IMR-90 (cell line): Measurements from ENCODE around the gene IKZF3. TPM values are rescaled to one million over a fixed set of nuclear protein-coding genes. Genes with fewer than 3 reads are reported as not detected.

Source experiments
- ATAC-seq: fragments of 200-7000 bp; cut with Tn5 transposase; 2 replicates; pipeline ENCODE4 v1.9.1; 2020; ENCODE audit warnings: low read depth, mild to moderate bottlenecking, moderate library complexity
- BruUV-seq: library from RNA; stranded (reverse); fragments of 400-500 nt; replicated peaks from 2 replicates; lab custom pipeline; 2021; lab: Mats Ljungman, UMichigan
- CTCF ChIA-PET: fragments of 300-600 bp; formaldehyde crosslinking; extraction: SDS; loops from one replicate; lab custom pipeline; 2021; ENCODE audit warnings: antibody characterized with exemption; lab: Yijun Ruan, JAX
- POLR2A ChIA-PET: fragments of 300-600 bp; sonication (Branson Sonifier 250); formaldehyde crosslinking; loops from one replicate; lab custom pipeline; 2022; ENCODE audit warnings: antibody characterized with exemption; ENCODE audit not compliant: unreplicated experiment; lab: Charles Lee
- DNase-seq: peaks from one replicate; pipeline ENCODE4 v3.0.0; 2013
- H2AFZ ChIP-seq: replicated peaks from 2 replicates; pipeline ENCODE3; 2013; ENCODE audit warnings: low read length, mild to moderate bottlenecking; ENCODE audit not compliant: poor library complexity
- H2AK5ac ChIP-seq: 2 replicates; pipeline ENCODE4 v1.6.1; 2013; ENCODE audit warnings: low read depth, low read length, inconsistent platforms
- H2AK9ac ChIP-seq: replicated peaks from 2 replicates; pipeline ENCODE3; 2013; ENCODE audit warnings: mild to moderate bottlenecking, low read depth, low read length, moderate library complexity; ENCODE audit not compliant: poor library complexity
- H2BK120ac ChIP-seq: 2 replicates; pipeline ENCODE4 v1.6.1; 2013; ENCODE audit warnings: low read depth, low read length, inconsistent platforms
- H2BK15ac ChIP-seq: 3 replicates; pipeline ENCODE4 v1.6.1; 2013; ENCODE audit warnings: low read depth, low read length, inconsistent platforms
- H2BK20ac ChIP-seq: 2 replicates; pipeline ENCODE4 v1.6.1; 2013; ENCODE audit warnings: low read depth, mild to moderate bottlenecking, inconsistent platforms, low read length, moderate library complexity
- H2BK5ac ChIP-seq: 2 replicates; pipeline ENCODE4 v1.6.1; 2013; ENCODE audit warnings: mild to moderate bottlenecking, low read depth, low read length, inconsistent platforms; ENCODE audit not compliant: poor library complexity, severe bottlenecking
- H3K14ac ChIP-seq: replicated peaks from 2 replicates; pipeline ENCODE4 v1.6.1; 2013; ENCODE audit warnings: low read depth, low read length, inconsistent platforms
- H3K18ac ChIP-seq: 2 replicates; pipeline ENCODE4 v1.6.1; 2013; ENCODE audit warnings: low read depth, low read length, control low read depth
- H3K23ac ChIP-seq: 2 replicates; pipeline ENCODE4 v1.6.1; 2013; ENCODE audit warnings: low read depth, low read length, inconsistent platforms
- H3K27ac ChIP-seq: 2 replicates; pipeline ENCODE4 v1.5.1; 2013; ENCODE audit warnings: mild to moderate bottlenecking, control low read depth, low read length; ENCODE audit not compliant: insufficient read depth
- H3K27me3 ChIP-seq: 2 replicates; pipeline ENCODE4 v1.6.1; 2013; ENCODE audit warnings: low read length; ENCODE audit not compliant: control insufficient read depth, insufficient read depth
- H3K36me3 ChIP-seq: 2 replicates; pipeline ENCODE4 v1.6.1; 2013; ENCODE audit warnings: low read length, mixed read lengths; ENCODE audit not compliant: control insufficient read depth, insufficient read depth
- H3K4ac ChIP-seq: 2 replicates; pipeline ENCODE4 v1.6.1; 2013; ENCODE audit warnings: low read depth, low read length, inconsistent platforms
- H3K4me1 ChIP-seq: 2 replicates; pipeline ENCODE4 v1.6.1; 2013; ENCODE audit warnings: low read length, mixed read lengths; ENCODE audit not compliant: control insufficient read depth, insufficient read depth
- H3K4me2 ChIP-seq: 2 replicates; pipeline ENCODE4 v1.6.1; 2013; ENCODE audit warnings: low read depth, mild to moderate bottlenecking, control low read depth, low read length, moderate library complexity
- H3K4me3 ChIP-seq: 2 replicates; pipeline ENCODE4 v1.5.1; 2013; ENCODE audit warnings: low read depth, mild to moderate bottlenecking, control low read depth, low read length, moderate library complexity; ENCODE audit not compliant: insufficient read depth
- H3K56ac ChIP-seq: 2 replicates; pipeline ENCODE4 v1.6.1; 2013; ENCODE audit warnings: low read length, inconsistent platforms; ENCODE audit not compliant: insufficient read depth; ENCODE audit errors: extremely low read depth
- H3K79me1 ChIP-seq, 2 experiments: 2 replicates each; pipeline ENCODE4 v1.6.1; 2013; ENCODE audit warnings: low read length in 2 of 2, inconsistent platforms in 1 of 2, low read depth in 1 of 2
- H3K9ac ChIP-seq: 2 replicates; pipeline ENCODE4 v1.6.1; 2013; ENCODE audit warnings: low read depth, low read length, control low read depth
- H3K9me1 ChIP-seq: 2 replicates; pipeline ENCODE4 v1.6.1; 2013; ENCODE audit warnings: low read length, inconsistent platforms; ENCODE audit not compliant: insufficient read depth
- H3K9me3 ChIP-seq: 2 replicates; pipeline ENCODE4 v1.6.1; 2013; ENCODE audit warnings: low read length; ENCODE audit not compliant: control insufficient read depth, insufficient read depth
- H4K20me1 ChIP-seq: 2 replicates; pipeline ENCODE4 v1.6.1; 2013; ENCODE audit warnings: low read length, inconsistent platforms; ENCODE audit not compliant: insufficient read depth
- H4K5ac ChIP-seq: 2 replicates; pipeline ENCODE4 v1.6.1; 2013; ENCODE audit warnings: mild to moderate bottlenecking, low read depth, low read length, control low read depth
- H4K8ac ChIP-seq, 2 experiments: 2 replicates each; pipeline ENCODE4 v1.6.1; 2013; ENCODE audit warnings: low read depth in 2 of 2, low read length in 2 of 2, control low read depth in 1 of 2, inconsistent platforms in 1 of 2
- H4K91ac ChIP-seq: 2 replicates; pipeline ENCODE4 v1.6.1; 2013; ENCODE audit warnings: low read depth, low read length, inconsistent platforms; ENCODE audit not compliant: insufficient read depth
- ELK1 ChIP-seq: fragments of 150-350 bp; IDR thresholded peaks from 2 replicates; pipeline ENCODE4 v1.6.1; 2016; ENCODE audit warnings: low read depth, mild to moderate bottlenecking, low read length, moderate library complexity, borderline replicate concordance
- RCOR1 ChIP-seq: IDR thresholded peaks from 2 replicates; pipeline ENCODE4 v1.6.1; 2012; ENCODE audit warnings: mild to moderate bottlenecking, low read length, improper control_type of control experiment; ENCODE audit not compliant: insufficient replicate concordance
- WGBS, 2 experiments: methylation state at CpG; one replicate each; pipeline versions ENCODE4 v1.1.5 to v1.1.7; 2013; ENCODE audit warnings: missing lambda C conversion rate in 2 of 2; ENCODE audit not compliant: insufficient read length in 1 of 2; ENCODE audit errors: extremely low coverage in 2 of 2; 5-methylcytosine and 5-hydroxymethylcytosine counted together
- dilution Hi-C: fragments of 300-500 bp; cut with HindIII; formaldehyde crosslinking; loops from one replicate; pipeline ENCODE4 v1.14.3; 2018; ENCODE audit warnings: low sequenced_read_pairs; ENCODE audit not compliant: unreplicated experiment
- in situ Hi-C: fragments of 300-500 bp; cut with MboI; formaldehyde crosslinking; loops from 3 replicates; pipeline ENCODE4 v1.14.3; 2019; ENCODE audit warnings: low sequenced_read_pairs, inconsistent platforms, mixed read lengths
- intact Hi-C: fragments of 100-400 bp; cut with micrococcal nuclease; formaldehyde crosslinking; loops from 2 replicates; pipeline ENCODE4 v1.10.0; 2022
- polyA plus RNA-seq, 3 experiments: library from polyadenylated mRNA; depleted of rRNA; stranded (reverse); fragments of >200 nt; gene quantifications; 2 replicates each; pipeline ENCODE4 v1.2.3, GENCODE V29; 2012; ENCODE audit warnings: low replicate concordance in 1 of 3
- total RNA-seq: library from RNA; depleted of rRNA; stranded (reverse); fragments of >200 nt; gene quantifications from 2 replicates; pipeline ENCODE4 v1.2.3, GENCODE V29; 2012

Gene IKZF3
- total and polyA plus RNA-seq, 2 of the 4 experiments (the other 2 are of a cell fraction): not detected

GRCh38 chr17:39752241-39752881 is 111.8 kb downstream of the IKZF3 start:
- DNase-seq (no peak), ATAC-seq (no peak)
- H2AK5ac ChIP-seq: no peak overlapping the region
- no peak overlapping the region for H3K9ac ChIP-seq
- no peak overlapping the region for H2AFZ ChIP-seq
- no peaks in the 10 kb centered on the region for H3K36me3 ChIP-seq
- dilution Hi-C loops (no loop called here), intact Hi-C loops (no loop called here), in situ Hi-C loops (no loop called here)
- no peaks in the 10 kb centered on the region for H3K9me3 ChIP-seq
- H3K4me2 ChIP-seq: no peak overlapping the region
- H3K27ac ChIP-seq: no peak overlapping the region
- no peak overlapping the region for H4K91ac ChIP-seq
- no peak for TF ChIP-seq ELK1
- no peak for TF ChIP-seq RCOR1
- no peak overlapping the region for H2BK120ac ChIP-seq
- no peaks in the 10 kb centered on the region for H4K20me1 ChIP-seq
- H2BK15ac ChIP-seq: no peak overlapping the region
- H2BK5ac ChIP-seq: no peak overlapping the region
- no peak overlapping the region for H4K5ac ChIP-seq
- H3K4me3 ChIP-seq: no peak overlapping the region
- H3K18ac ChIP-seq: no peak overlapping the region
- ChIA-PET POLR2A (no interaction called here), CTCF (interaction anchor here (0.8 to 1.2 kb wide), 2 partner anchors 129 to 131 kb away, joined by 3 read pairs; no protein-coding TSS in a partner anchor)
- no peak overlapping the region for H2BK20ac ChIP-seq
- H3K4me1 ChIP-seq: peaks cover 7% of the 10 kb centered on the region
- H3K79me1 ChIP-seq: no peaks in the 10 kb centered on the region; a peak in 1 of 4 replicates
- no peak overlapping the region for H3K23ac ChIP-seq
- no peak overlapping the region for H3K56ac ChIP-seq
- no peak overlapping the region for H3K14ac ChIP-seq
- no peaks in the 10 kb centered on the region; the same call in 1 of the 2 replicates for H3K9me1 ChIP-seq
- WGBS, 2 experiments: 72% methylated on average over 3 of the region's 13 CpGs; no CpG with 5 or more reads in 1 of the 2 experiments
- no TSS peak for BruUV-seq
- H4K8ac ChIP-seq: no peak overlapping the region
- H3K27me3 ChIP-seq: peaks cover 17% of the 10 kb centered on the region
- no peak overlapping the region for H2AK9ac ChIP-seq
- no peak overlapping the region for H3K4ac ChIP-seq
